Measurements from ENCODE around the gene WFIKKN2.

The WFIKKN2 gene

GRCh38 chr17:50882851-50883250 lies 47.5 kb downstream of the WFIKKN2 start:
- Histone ChIP-seq H4K8ac (ENCODE audit: low read depth, low read length) (no peak overlapping the region), H3K4me2 (ENCODE audit: insufficient read depth, low read length, poor library complexity, severe bottlenecking) (no peak overlapping the region), H3K79me1 (ENCODE audit: low read depth, low read length) (no peaks in the 10 kb centered on the region), H3K4me3 (ENCODE audit: low read length in 2 of 2) (no peak overlapping the region), H3K9me3 (replicated peaks in 1 of 2; ENCODE audit: control insufficient read depth in 2 of 2, insufficient read depth in 1 of 2, low read depth in 1 of 2, low read length in 2 of 2) (peaks cover 0 to 3% of the 10 kb centered on the region in 2 donors), H2AFZ (ENCODE audit: low read length) (no peak overlapping the region), H2AK5ac (ENCODE audit: low read depth, low read length) (no peak overlapping the region), H3K36me3 (replicated peaks in 1 of 2; ENCODE audit: control insufficient read depth in 2 of 2, insufficient read depth in 2 of 2, low read length in 2 of 2) (no peaks in the 10 kb centered on the region), H3K23ac (ENCODE audit: low read depth, low read length, poor library complexity) (no peak overlapping the region), H2BK5ac (ENCODE audit: low read length) (no peak overlapping the region), H2BK15ac (ENCODE audit: low read length) (no peak overlapping the region), H3K9ac (ENCODE audit: low read depth, low read length, poor library complexity) (no peak overlapping the region), H3K27me3 (ENCODE audit: control insufficient read depth in 3 of 3, insufficient read depth in 3 of 3, low read depth in 1 of 3, low read length in 3 of 3) (no peaks in the 10 kb centered on the region), H4K91ac (ENCODE audit: low read depth, low read length, poor library complexity) (no peak overlapping the region), H3K4ac (ENCODE audit: low read length) (no peak overlapping the region), H2BK120ac (ENCODE audit: low read depth, low read length) (no peak overlapping the region), H3K27ac (replicated peaks; ENCODE audit: low read length) (no peak overlapping the region), H3K18ac (ENCODE audit: low read length) (no peak overlapping the region), H2BK12ac (ENCODE audit: low read length) (no peak overlapping the region), H3K4me1 (ENCODE audit: control insufficient read depth in 2 of 2, insufficient read depth in 1 of 2, low read depth in 1 of 2, low read length in 2 of 2) (peaks cover 2 to 10% of the 10 kb centered on the region in 2 donors), H3K14ac (ENCODE audit: low read length) (no peak overlapping the region)
- WGBS, 2 donors (ENCODE audit: extremely low coverage in 2 of 2, insufficient read length in 2 of 2, insufficient replicate concordance in 1 of 2): no CpG with 5 or more reads among the region's 7 CpGs
- no peak for DNase-seq (ENCODE audit: low spot score)

GRCh38 chr17:50883850-50884438 lies 48.6 kb downstream of the WFIKKN2 start:
- Histone ChIP-seq H3K4me1 (ENCODE audit: control insufficient read depth in 2 of 2, insufficient read depth in 1 of 2, low read depth in 1 of 2, low read length in 2 of 2) (peaks cover 5 to 10% of the 10 kb centered on the region in 2 donors), H3K27me3 (ENCODE audit: control insufficient read depth in 3 of 3, insufficient read depth in 3 of 3, low read depth in 1 of 3, low read length in 3 of 3) (no peaks in the 10 kb centered on the region), H4K8ac (ENCODE audit: low read depth, low read length) (no peak overlapping the region), H2AFZ (ENCODE audit: low read length) (peak overlapping the region; percentile 53), H3K4me2 (ENCODE audit: insufficient read depth, low read length, poor library complexity, severe bottlenecking) (no peak overlapping the region), H3K27ac (replicated peaks; ENCODE audit: low read length) (no peak overlapping the region), H3K9me3 (replicated peaks in 1 of 2; ENCODE audit: control insufficient read depth in 2 of 2, insufficient read depth in 1 of 2, low read depth in 1 of 2, low read length in 2 of 2) (peaks cover 0 to 3% of the 10 kb centered on the region in 2 donors), H2BK120ac (ENCODE audit: low read depth, low read length) (no peak overlapping the region), H3K18ac (ENCODE audit: low read length) (no peak overlapping the region), H3K36me3 (replicated peaks in 1 of 2; ENCODE audit: control insufficient read depth in 2 of 2, insufficient read depth in 2 of 2, low read length in 2 of 2) (no peaks in the 10 kb centered on the region), H3K14ac (ENCODE audit: low read length) (no peak overlapping the region), H2BK15ac (ENCODE audit: low read length) (no peak overlapping the region), H3K4ac (ENCODE audit: low read length) (no peak overlapping the region), H3K79me1 (ENCODE audit: low read depth, low read length) (no peaks in the 10 kb centered on the region), H2AK5ac (ENCODE audit: low read depth, low read length) (no peak overlapping the region), H3K23ac (ENCODE audit: low read depth, low read length, poor library complexity) (no peak overlapping the region), H4K91ac (ENCODE audit: low read depth, low read length, poor library complexity) (no peak overlapping the region), H2BK5ac (ENCODE audit: low read length) (no peak overlapping the region), H3K9ac (ENCODE audit: low read depth, low read length, poor library complexity) (no peak overlapping the region), H2BK12ac (ENCODE audit: low read length) (no peak overlapping the region), H3K4me3 (ENCODE audit: low read length in 2 of 2) (peak overlapping the region in 1 of 2 donors; percentile 22)
- no peak for DNase-seq (ENCODE audit: low spot score)
- no CpG with 5 or more reads among the region's 5 CpGs for WGBS, 2 donors (ENCODE audit: extremely low coverage in 2 of 2, insufficient read length in 2 of 2, insufficient replicate concordance in 1 of 2)

GRCh38 chr17:50884439-50885311 lies 49.3 kb downstream of the WFIKKN2 start:
- no CpG with 5 or more reads among the region's 8 CpGs for WGBS, 2 donors (ENCODE audit: extremely low coverage in 2 of 2, insufficient read length in 2 of 2, insufficient replicate concordance in 1 of 2)

GRCh38 chr17:50887705-50888245 lies 52.4 kb downstream of the WFIKKN2 start:
- H2BK120ac ChIP-seq (ENCODE audit: low read depth, low read length): no peak overlapping the region
- H2BK5ac ChIP-seq (ENCODE audit: low read length): no peak overlapping the region
- no peak for DNase-seq (ENCODE audit: low spot score)
- no peak overlapping the region for H2BK12ac ChIP-seq (ENCODE audit: low read length)
- no peak overlapping the region for H4K91ac ChIP-seq (ENCODE audit: low read depth, low read length, poor library complexity)
- no peak overlapping the region for H3K4me2 ChIP-seq (ENCODE audit: insufficient read depth, low read length, poor library complexity, severe bottlenecking)
- no peak overlapping the region for H2AFZ ChIP-seq (ENCODE audit: low read length)
- H3K4me1 ChIP-seq (ENCODE audit: control insufficient read depth in 2 of 2, insufficient read depth in 1 of 2, low read depth in 1 of 2, low read length in 2 of 2): peaks cover 5 to 20% of the 10 kb centered on the region in 2 donors
- no peak overlapping the region for H3K4ac ChIP-seq (ENCODE audit: low read length)
- no peaks in the 10 kb centered on the region for H3K36me3 ChIP-seq (replicated peaks in 1 of 2; ENCODE audit: control insufficient read depth in 2 of 2, insufficient read depth in 2 of 2, low read length in 2 of 2)
- peak overlapping the region; percentile 56 for H3K23ac ChIP-seq (ENCODE audit: low read depth, low read length, poor library complexity)
- no peaks in the 10 kb centered on the region for H3K79me1 ChIP-seq (ENCODE audit: low read depth, low read length)
- no peak overlapping the region for H3K9ac ChIP-seq (ENCODE audit: low read depth, low read length, poor library complexity)
- H2AK5ac ChIP-seq (ENCODE audit: low read depth, low read length): no peak overlapping the region
- no CpG with 5 or more reads among the region's 5 CpGs for WGBS, 2 donors (ENCODE audit: extremely low coverage in 2 of 2, insufficient read length in 2 of 2, insufficient replicate concordance in 1 of 2)
- H2BK15ac ChIP-seq (ENCODE audit: low read length): no peak overlapping the region
- H3K18ac ChIP-seq (ENCODE audit: low read length): peak overlapping the region; percentile 66
- H3K27me3 ChIP-seq (ENCODE audit: control insufficient read depth in 3 of 3, insufficient read depth in 3 of 3, low read depth in 1 of 3, low read length in 3 of 3): peaks cover 0 to 2% (median 0%) of the 10 kb centered on the region in 3 experiments
- no peak overlapping the region for H4K8ac ChIP-seq (ENCODE audit: low read depth, low read length)
- H3K4me3 ChIP-seq (ENCODE audit: low read length in 2 of 2): no peak overlapping the region
- no peaks in the 10 kb centered on the region for H3K9me3 ChIP-seq (replicated peaks in 1 of 2; ENCODE audit: control insufficient read depth in 2 of 2, insufficient read depth in 1 of 2, low read depth in 1 of 2, low read length in 2 of 2)
- no peak overlapping the region for H3K14ac ChIP-seq (ENCODE audit: low read length)
- H3K27ac ChIP-seq (replicated peaks; ENCODE audit: low read length): no peak overlapping the region

More at GRCh38 chr17:50884439-50885311, 49.3 kb downstream of the WFIKKN2 start:
- H3K18ac ChIP-seq (ENCODE audit: low read length): peak overlapping the region; percentile 41
- peak overlapping the region; percentile 31 for H2AK5ac ChIP-seq (ENCODE audit: low read depth, low read length)
- H3K27ac ChIP-seq (replicated peaks; ENCODE audit: low read length): no peak overlapping the region
- peak overlapping the region; percentile 25 for H3K4ac ChIP-seq (ENCODE audit: low read length)
- peaks cover 0 to 3% of the 10 kb centered on the region in 2 donors for H3K9me3 ChIP-seq (replicated peaks in 1 of 2; ENCODE audit: control insufficient read depth in 2 of 2, insufficient read depth in 1 of 2, low read depth in 1 of 2, low read length in 2 of 2)
- H3K36me3 ChIP-seq (replicated peaks in 1 of 2; ENCODE audit: control insufficient read depth in 2 of 2, insufficient read depth in 2 of 2, low read length in 2 of 2): no peaks in the 10 kb centered on the region
- no peaks in the 10 kb centered on the region for H3K79me1 ChIP-seq (ENCODE audit: low read depth, low read length)
- no peak overlapping the region for H2BK5ac ChIP-seq (ENCODE audit: low read length)
- peaks cover 5 to 10% of the 10 kb centered on the region in 2 donors for H3K4me1 ChIP-seq (ENCODE audit: control insufficient read depth in 2 of 2, insufficient read depth in 1 of 2, low read depth in 1 of 2, low read length in 2 of 2)
- peak overlapping the region; percentile 53 for H2AFZ ChIP-seq (ENCODE audit: low read length)
- DNase-seq (ENCODE audit: low spot score): no peak
- no peak overlapping the region for H3K9ac ChIP-seq (ENCODE audit: low read depth, low read length, poor library complexity)
- H4K8ac ChIP-seq (ENCODE audit: low read depth, low read length): no peak overlapping the region
- H2BK120ac ChIP-seq (ENCODE audit: low read depth, low read length): no peak overlapping the region
- H3K14ac ChIP-seq (ENCODE audit: low read length): no peak overlapping the region
- no peak overlapping the region for H3K23ac ChIP-seq (ENCODE audit: low read depth, low read length, poor library complexity)
- H3K4me3 ChIP-seq (ENCODE audit: low read length in 2 of 2): no peak overlapping the region
- no peaks in the 10 kb centered on the region for H3K27me3 ChIP-seq (ENCODE audit: control insufficient read depth in 3 of 3, insufficient read depth in 3 of 3, low read depth in 1 of 3, low read length in 3 of 3)
- peak overlapping the region; percentile 4 for H2BK15ac ChIP-seq (ENCODE audit: low read length)
- no peak overlapping the region for H4K91ac ChIP-seq (ENCODE audit: low read depth, low read length, poor library complexity)
- no peak overlapping the region for H3K4me2 ChIP-seq (ENCODE audit: insufficient read depth, low read length, poor library complexity, severe bottlenecking)
- H2BK12ac ChIP-seq (ENCODE audit: low read length): no peak overlapping the region

Data from neuronal stem cell (in vitro differentiated cells).